H1 (cell line): ENCODE data around the gene SIT1. TPM values are rescaled to one million over a fixed set of nuclear protein-coding genes. Genes with fewer than 3 reads are reported as not detected.

Experiments
- CTCF ChIA-PET: fragments of 300-600 bp; sonication (Branson Sonifier 250); formaldehyde crosslinking; loops from one replicate; lab custom pipeline; 2021; ENCODE audit not compliant: partially characterized antibody; lab: Charles Lee
- POLR2A ChIA-PET: fragments of 300-600 bp; sonication (Branson Sonifier 250); formaldehyde crosslinking; loops from one replicate; lab custom pipeline; 2021; ENCODE audit warnings: inconsistent platforms; ENCODE audit not compliant: partially characterized antibody; lab: Charles Lee
- DNase-seq, 2 experiments: peaks; one replicate each; pipeline versions ENCODE4 v3.0.0 to v3.0.0-alpha.2; 2010 to 2022; ENCODE audit warnings: low spot score in 2 of 2, low read depth in 1 of 2, mixed read lengths in 1 of 2
- FAIRE-seq: peaks from 2 replicates; lab custom pipeline; 2011; peaks lifted over from hg19 to GRCh38; lab: Jason Lieb, UNC
- H2AFZ ChIP-seq: 2 replicates; pipeline ENCODE4 v1.8.1; 2012; ENCODE audit warnings: low read length, inconsistent platforms
- H2AK5ac ChIP-seq: 2 replicates; pipeline ENCODE4 v1.6.1; 2013; ENCODE audit warnings: low read depth, low read length
- H2BK120ac ChIP-seq: replicated peaks from 2 replicates; pipeline ENCODE3; 2013; ENCODE audit warnings: low read depth, low read length, inconsistent platforms
- H2BK12ac ChIP-seq: 2 replicates; pipeline ENCODE4 v1.6.1; 2013; ENCODE audit warnings: low read depth, low read length
- H2BK15ac ChIP-seq: 2 replicates; pipeline ENCODE4 v1.6.1; 2013; ENCODE audit warnings: low read length
- H2BK20ac ChIP-seq: 2 replicates; pipeline ENCODE4 v1.6.1; 2013; ENCODE audit warnings: low read length
- H2BK5ac ChIP-seq: 2 replicates; pipeline ENCODE4 v1.6.1; 2013; ENCODE audit warnings: low read depth, low read length
- H3K14ac ChIP-seq: 2 replicates; pipeline ENCODE4 v1.6.1; 2013; ENCODE audit warnings: inconsistent platforms; ENCODE audit not compliant: insufficient read length
- H3K18ac ChIP-seq: 2 replicates; pipeline ENCODE4 v1.6.1; 2013; ENCODE audit warnings: low read length; ENCODE audit errors: extremely low read depth
- H3K23ac ChIP-seq: 2 replicates; pipeline ENCODE4 v1.6.1; 2013; ENCODE audit warnings: inconsistent platforms; ENCODE audit not compliant: insufficient read length
- H3K23me2 ChIP-seq: 2 replicates; pipeline ENCODE4 v1.6.1; 2013; ENCODE audit warnings: low read depth, low read length
- H3K27ac ChIP-seq: 2 replicates; pipeline ENCODE4 v1.6.1; 2011; ENCODE audit warnings: low read depth, low read length, inconsistent platforms
- H3K27me3 ChIP-seq, 4 experiments: replicated peaks in 1 of 4; 1 replicate in 1 of 4; 2 replicates in 3 of 4; pipeline versions ENCODE4 v1.6.1 to v1.8.1; 2011 to 2013; ENCODE audit warnings: low read length in 3 of 4, mild to moderate bottlenecking in 3 of 4, inconsistent platforms in 2 of 4, mixed read lengths in 2 of 4, moderate library complexity in 1 of 4; ENCODE audit not compliant: control insufficient read depth in 3 of 4, insufficient read depth in 3 of 4; ENCODE audit errors: extremely low read depth in 1 of 4
- H3K36me3 ChIP-seq, 4 experiments: 2 replicates each; pipeline versions ENCODE4 v1.6.1 to v1.8.1; 2011 to 2013; ENCODE audit warnings: mild to moderate bottlenecking in 4 of 4, low read length in 3 of 4, moderate library complexity in 2 of 4, control low read depth in 1 of 4, inconsistent platforms in 1 of 4; ENCODE audit not compliant: insufficient read depth in 4 of 4, control insufficient read depth in 2 of 4
- H3K4ac ChIP-seq: replicated peaks from 2 replicates; pipeline ENCODE3; 2013; ENCODE audit warnings: low read length, low read depth, mixed read lengths, inconsistent platforms; ENCODE audit not compliant: insufficient read length
- H3K4me1 ChIP-seq, 4 experiments: replicated peaks in 1 of 4; 1 replicate in 1 of 4; 2 replicates in 3 of 4; pipeline versions ENCODE4 v1.6.1 to v1.8.1; 2011 to 2013; ENCODE audit warnings: low read length in 3 of 4, inconsistent platforms in 2 of 4, mixed read lengths in 1 of 4; ENCODE audit not compliant: insufficient read depth in 4 of 4, control insufficient read depth in 3 of 4
- H3K4me2 ChIP-seq, 2 experiments: 2 replicates each; pipeline versions ENCODE4 v1.6.1 to v1.8.1; 2011 to 2013; ENCODE audit warnings: low read depth in 2 of 2, low read length in 2 of 2, control low read depth in 1 of 2, inconsistent platforms in 1 of 2, mild to moderate bottlenecking in 1 of 2; ENCODE audit not compliant: insufficient read depth in 1 of 2
- H3K4me3 ChIP-seq, 4 experiments: fragments of 200-600, 300-600 bp in 1 of 4; sonication (generic), shearing (Covaris generic), sonication (Bioruptor Twin) in 1 of 4; 2 replicates each; pipeline versions ENCODE4 v1.5.1 to v1.8.1; 2011 to 2016; ENCODE audit warnings: low read length in 4 of 4, low read depth in 3 of 4, control low read depth in 2 of 4, inconsistent platforms in 2 of 4, mild to moderate bottlenecking in 2 of 4, mixed read lengths in 1 of 4, moderate library complexity in 1 of 4; ENCODE audit not compliant: insufficient read depth in 2 of 4; ENCODE audit errors: extremely low read depth in 1 of 4
- H3K56ac ChIP-seq: replicated peaks from 2 replicates; pipeline ENCODE3; 2013; ENCODE audit warnings: low read depth, mild to moderate bottlenecking, mixed read lengths, low read length, inconsistent platforms; ENCODE audit not compliant: insufficient read length
- H3K79me1 ChIP-seq: 2 replicates; pipeline ENCODE4 v1.6.1; 2013; ENCODE audit warnings: low read depth, low read length, control low read depth
- H3K79me2 ChIP-seq, 2 experiments: 2 replicates each; pipeline versions ENCODE4 v1.6.1 to v1.8.1; 2012 to 2013; ENCODE audit warnings: low read length in 2 of 2, mild to moderate bottlenecking in 2 of 2, inconsistent platforms in 1 of 2; ENCODE audit not compliant: insufficient read depth in 2 of 2, control insufficient read depth in 1 of 2
- H3K9ac ChIP-seq, 4 experiments: replicated peaks in 1 of 4; 1 replicate in 1 of 4; 2 replicates in 3 of 4; pipeline versions ENCODE4 v1.6.1 to v1.8.1; 2011 to 2013; ENCODE audit warnings: low read depth in 3 of 4, low read length in 3 of 4, control low read depth in 2 of 4, mild to moderate bottlenecking in 2 of 4, moderate library complexity in 2 of 4, inconsistent platforms in 1 of 4; ENCODE audit errors: extremely low read depth in 1 of 4
- H3K9me3 ChIP-seq, 2 experiments: 2 replicates each; pipeline versions ENCODE4 v1.6.1 to v1.8.1; 2012 to 2013; ENCODE audit warnings: mild to moderate bottlenecking in 2 of 2, moderate library complexity in 2 of 2, control low read depth in 1 of 2, inconsistent platforms in 1 of 2, low read depth in 1 of 2, low read length in 1 of 2, mixed read lengths in 1 of 2; ENCODE audit not compliant: insufficient read depth in 2 of 2
- H4K20me1 ChIP-seq, 2 experiments: replicated peaks in 1 of 2; 2 replicates each; pipeline versions ENCODE3 to v1.8.1; 2011 to 2013; ENCODE audit warnings: inconsistent platforms in 2 of 2, low read length in 2 of 2, mild to moderate bottlenecking in 1 of 2; ENCODE audit not compliant: insufficient read depth in 2 of 2, control insufficient read depth in 1 of 2
- H4K5ac ChIP-seq: 2 replicates; pipeline ENCODE4 v1.6.1; 2013; ENCODE audit warnings: low read length, low read depth, mixed read lengths, inconsistent platforms; ENCODE audit not compliant: insufficient read length
- H4K8ac ChIP-seq: 2 replicates; pipeline ENCODE4 v1.8.0; 2013; ENCODE audit warnings: mild to moderate bottlenecking, moderate library complexity, low read length, inconsistent platforms; ENCODE audit not compliant: insufficient read depth; ENCODE audit errors: extremely low read depth
- H4K91ac ChIP-seq: replicated peaks from 2 replicates; pipeline ENCODE3; 2013; ENCODE audit warnings: low read length, mixed read lengths, inconsistent platforms; ENCODE audit not compliant: insufficient read length
- CBX8 ChIP-seq: fragments of 300-800, 300-1000 bp; sonication (generic); IDR thresholded peaks from 2 replicates; pipeline ENCODE4 v1.7.1; 2016; ENCODE audit warnings: low read depth, low read length, borderline replicate concordance
- CTBP2 ChIP-seq: IDR thresholded peaks from 2 replicates; pipeline ENCODE4 v1.7.0; 2011; ENCODE audit warnings: borderline replicate concordance, mild to moderate bottlenecking, moderate library complexity, mixed read lengths, low read length; ENCODE audit not compliant: insufficient read depth, insufficient read length
- CTCF ChIP-seq, 3 experiments: IDR thresholded peaks; 1 replicate in 2 of 3; 2 replicates in 1 of 3; pipeline versions ENCODE4 v1.5.1 to v1.6.1; 2011; ENCODE audit warnings: low read length in 3 of 3, mild to moderate bottlenecking in 3 of 3, inconsistent platforms in 2 of 3, low read depth in 1 of 3, moderate library complexity in 1 of 3; ENCODE audit not compliant: insufficient read depth in 1 of 3; ENCODE audit errors: control extremely low read depth in 1 of 3
- EGR1 ChIP-seq: IDR thresholded peaks from 2 replicates; pipeline ENCODE4 v1.6.1; 2011; ENCODE audit warnings: low read depth, low read length, borderline replicate concordance
- GABPA ChIP-seq: IDR thresholded peaks from 2 replicates; pipeline ENCODE4 v1.6.1; 2011; ENCODE audit warnings: mild to moderate bottlenecking, low read length, moderate library complexity, borderline replicate concordance; ENCODE audit not compliant: insufficient read depth
- JUN ChIP-seq: IDR thresholded peaks from 2 replicates; pipeline ENCODE4 v1.6.1; 2011; ENCODE audit warnings: low read depth, mild to moderate bottlenecking, improper control_type of control experiment, low read length
- JUND ChIP-seq: IDR thresholded peaks from 2 replicates; pipeline ENCODE4 v1.6.1; 2011; ENCODE audit warnings: mild to moderate bottlenecking, improper control_type of control experiment, low read length
- KDM4A ChIP-seq: IDR thresholded peaks from one replicate; pipeline ENCODE4 v1.7.1; 2012; ENCODE audit warnings: low read depth, mild to moderate bottlenecking, moderate library complexity, low read length, inconsistent platforms; ENCODE audit not compliant: severe bottlenecking
- SRF ChIP-seq: IDR thresholded peaks from 2 replicates; pipeline ENCODE4 v1.6.1; 2011; ENCODE audit warnings: mild to moderate bottlenecking, low read depth, low read length, moderate library complexity
- TCF12 ChIP-seq: IDR thresholded peaks from 2 replicates; pipeline ENCODE4 v1.6.1; 2011; ENCODE audit warnings: low read depth, mild to moderate bottlenecking, low read length
- YY1 ChIP-seq: IDR thresholded peaks from 2 replicates; pipeline ENCODE4 v1.6.1; 2011; ENCODE audit warnings: low read depth, mild to moderate bottlenecking, low read length
- WGBS, 2 experiments: shearing (Covaris generic) in 1 of 2; methylation state at CpG; one replicate each; pipeline versions ENCODE4 v1.1.6 to v1.1.7; 2013 to 2015; ENCODE audit warnings: low lambda C conversion rate in 2 of 2, mixed read lengths in 2 of 2, inconsistent platforms in 1 of 2, low coverage in 1 of 2, missing lambda C conversion rate in 1 of 2; ENCODE audit not compliant: insufficient replicate concordance in 2 of 2, insufficient coverage in 1 of 2, insufficient read length in 1 of 2; ENCODE audit errors: extremely low coverage in 1 of 2, missing lambda C conversion rate in 1 of 2; 5-methylcytosine and 5-hydroxymethylcytosine counted together
- polyA plus RNA-seq, 7 experiments: library from polyadenylated mRNA; depleted of rRNA in 3 of 7; stranded (reverse) in 5 of 7; unstranded in 2 of 7; fragments of >200 nt in 5 of 7; fragments of 200-250 nt in 2 of 7; gene quantifications; 1 replicate in 5 of 7; 2 replicates in 1 of 7; 4 replicates in 1 of 7; pipeline versions ENCODE4 v1.2.1 to v1.2.3, GENCODE V29; 2011 to 2013; ENCODE audit warnings: missing spikeins in 2 of 7, mixed read lengths in 2 of 7
- total RNA-seq: library from RNA; stranded (reverse); fragmentation: NEBNext Ultra II Directional; extraction: Animal tissue kit (Norgen Biotek cat#: 25700); gene quantifications from 2 replicates; pipeline ENCODE4 v1.2.1, GENCODE V29; 2021

Gene SIT1
- total and polyA plus RNA-seq, 2 of the 8 experiments (the other 6 are each of a cell fraction or from before 2014, with no cell fraction given): 8.2 to 12.8 TPM

- WGBS, 2 experiments: 77% methylated on average over 9 of the region's 9 CpGs; no CpG with 5 or more reads in 1 of the 2 experiments
- CTCF ChIA-PET: interaction anchor here (0.6 to 15.9 kb wide), 28 partner anchors 9 to 871 kb away, joined by 3 to 347 read pairs (median 6); partner anchors contain the start of genes CA9, CREB3, GBA2 and HINT2
- Histone ChIP-seq H4K91ac (no peak overlapping the region), H3K23ac (no peak overlapping the region), H2BK15ac (no peak overlapping the region), H2BK20ac (no peak overlapping the region), H3K79me2 (no peaks in the 10 kb centered on the region; a peak in 1 of 4 replicates), H3K27ac (peak overlapping the region; percentile 11; the same call in 1 of the 2 replicates), H4K20me1 (peaks cover 2 to 6% of the 10 kb centered on the region in 2 experiments), H3K9me3 (no peaks in the 10 kb centered on the region), H2BK5ac (no peak overlapping the region), H3K4ac (no peak overlapping the region), H2BK12ac (no peak overlapping the region), H3K56ac (no peak overlapping the region), H3K4me2 (no peak overlapping the region), H3K23me2 (peaks cover 13% of the 10 kb centered on the region), H3K79me1 (peaks cover 2% of the 10 kb centered on the region; the same call in 1 of the 2 replicates), H3K9ac (no peak overlapping the region), H3K18ac (no peak overlapping the region), H3K36me3 (peaks cover 6 to 32% (median 13%) of the 10 kb centered on the region in 4 experiments), H2AK5ac (no peak overlapping the region), H3K14ac (no peak overlapping the region), H2BK120ac (no peak overlapping the region), H3K4me3 (no peak overlapping the region), H3K27me3 (peaks cover 0 to 5% (median 0%) of the 10 kb centered on the region in 4 experiments; a peak in 1 of 7 replicates), H3K4me1 (peaks cover 0 to 5% (median 2%) of the 10 kb centered on the region in 4 experiments), H4K5ac (no peak overlapping the region), H2AFZ (no peak overlapping the region), H4K8ac (no peak overlapping the region)
- no peak for FAIRE-seq
- POLR2A ChIA-PET: interaction anchor here (0.6 to 7.9 kb wide), 11 partner anchors 10 to 589 kb away, joined by 3 to 84 read pairs (median 5); partner anchors contain the start of genes CA9, CREB3, TLN1 and TPM2
- no peak for DNase-seq
- no peak for TF ChIP-seq KDM4A
- TF ChIP-seq YY1: no peak
- TF ChIP-seq TCF12: no peak
- TF ChIP-seq JUND: no peak
- TF ChIP-seq CBX8: no peak
- TF ChIP-seq JUN: no peak
- no peak for TF ChIP-seq CTBP2
- TF ChIP-seq EGR1: no peak
- no peak for TF ChIP-seq GABPA
- TF ChIP-seq SRF: peak; percentile 71
- peak; percentile 1 to 48 (median 38) for TF ChIP-seq CTCF (IDR thresholded peaks at IDR 0.05; ENCODE audit: control extremely low read depth in 1 of 3, insufficient read depth in 1 of 3, low read depth in 1 of 3, low read length in 3 of 3)
Observed at GRCh38 chr9:35660966-35661415, 10.3 kb upstream of the SIT1 start.
